Lower lobe of right lung (tissue), 2 donors: ENCODE data around the gene GRM7. TPM values are rescaled to one million over a fixed set of nuclear protein-coding genes. Genes with fewer than 3 reads are reported as not detected.

Experiments
- ATAC-seq, 2 donors: fragments of 200-7000 bp; cut with Tn5 transposase; one replicate each; pipeline ENCODE4 v1.9.1; 2020 to 2022; ENCODE audit warnings: mild to moderate bottlenecking in 2 of 2, moderate library complexity in 2 of 2
- DNase-seq: peaks from one replicate; pipeline ENCODE4 v3.0.0-alpha.2; 2020
- H3K27ac ChIP-seq: fragments of 200-600 bp; one replicate; pipeline ENCODE4 v1.8.0; 2022
- H3K27me3 ChIP-seq: fragments of 200-600 bp; one replicate; pipeline ENCODE4 v1.8.0; 2022; ENCODE audit warnings: low read depth
- H3K36me3 ChIP-seq: fragments of 200-600 bp; one replicate; pipeline ENCODE4 v1.8.0; 2022; ENCODE audit warnings: mild to moderate bottlenecking
- H3K4me1 ChIP-seq: fragments of 200-600 bp; one replicate; pipeline ENCODE4 v1.8.0; 2022
- H3K4me3 ChIP-seq: fragments of 200-600 bp; one replicate; pipeline ENCODE4 v1.8.0; 2022; ENCODE audit warnings: mild to moderate bottlenecking
- H3K9me3 ChIP-seq: fragments of 200-600 bp; one replicate; pipeline ENCODE4 v1.8.0; 2022
- CTCF ChIP-seq: fragments of 200-600 bp; IDR thresholded peaks from one replicate; pipeline ENCODE4 v1.8.0; 2022; ENCODE audit warnings: antibody characterized with exemption, mild to moderate bottlenecking
- intact Hi-C: fragments of 100-400 bp; cut with DNase I; formaldehyde crosslinking; loops from one replicate; pipeline ENCODE4 v1.11.0; 2022
- total RNA-seq: library from RNA; stranded (reverse); fragmentation: NEBNext Ultra II Directional; extraction: Animal tissue kit (Norgen Biotek cat#: 25700); gene quantifications from one replicate; pipeline ENCODE4 v1.2.1, GENCODE V29; 2021
- donor health status: DM: no; HTN: yes; CAD: no; lungs with severe emphysema.

Gene GRM7
- total RNA-seq, 1 donor from 2014 or later: 0.86 TPM

GRCh38 chr3:7249493-7250076 lies 388.7 kb downstream of the GRM7 start:
- Histone ChIP-seq H3K4me3 (no peak overlapping the region), H3K4me1 (no peaks in the 10 kb centered on the region), H3K27me3 (no peaks in the 10 kb centered on the region), H3K27ac (no peak overlapping the region), H3K9me3 (no peaks in the 10 kb centered on the region), H3K36me3 (no peaks in the 10 kb centered on the region)
- intact Hi-C loops: no loop called here
- no peak for TF ChIP-seq CTCF
- ATAC-seq (no peak), DNase-seq (no peak)

GRCh38 chr3:7254251-7254650 lies 393.3 kb downstream of the GRM7 start:
- H3K36me3 ChIP-seq: no peaks in the 10 kb centered on the region
- ATAC-seq (no peak), DNase-seq (no peak)
- no peak overlapping the region for H3K27ac ChIP-seq
- no peaks in the 10 kb centered on the region for H3K27me3 ChIP-seq
- no peak for TF ChIP-seq CTCF
- intact Hi-C loops: no loop called here
- H3K9me3 ChIP-seq: no peaks in the 10 kb centered on the region
- H3K4me3 ChIP-seq: no peak overlapping the region
- no peaks in the 10 kb centered on the region for H3K4me1 ChIP-seq

GRCh38 chr3:7260975-7261374 lies 400.1 kb downstream of the GRM7 start:
- DNase-seq (no peak), ATAC-seq (no peak)
- intact Hi-C loops: no loop called here
- Histone ChIP-seq H3K4me3 (no peak overlapping the region), H3K4me1 (no peaks in the 10 kb centered on the region), H3K9me3 (no peaks in the 10 kb centered on the region), H3K27ac (no peak overlapping the region), H3K27me3 (no peaks in the 10 kb centered on the region), H3K36me3 (no peaks in the 10 kb centered on the region)
- no peak for TF ChIP-seq CTCF

GRCh38 chr3:7263347-7264195 lies 402.7 kb downstream of the GRM7 start:
- intact Hi-C loops: no loop called here
- Histone ChIP-seq H3K4me3 (no peak overlapping the region), H3K9me3 (no peaks in the 10 kb centered on the region), H3K4me1 (no peaks in the 10 kb centered on the region), H3K27ac (no peak overlapping the region), H3K36me3 (no peaks in the 10 kb centered on the region), H3K27me3 (no peaks in the 10 kb centered on the region)
- DNase-seq (peak; percentile 30), ATAC-seq (peak in 1 of 2 donors; percentile 32)
- TF ChIP-seq CTCF: no peak

- Histone ChIP-seq H3K9me3 (no peaks in the 10 kb centered on the region), H3K27ac (no peak overlapping the region), H3K36me3 (no peaks in the 10 kb centered on the region), H3K4me3 (no peak overlapping the region), H3K27me3 (no peaks in the 10 kb centered on the region), H3K4me1 (no peaks in the 10 kb centered on the region)
- ATAC-seq: no peak
- no peak for DNase-seq
- no peak for TF ChIP-seq CTCF
- intact Hi-C loops: no loop called here
Observed at GRCh38 chr3:7264196-7264526, 403.2 kb downstream of the GRM7 start.
